Gastroesophageal sphincter (tissue), 4 donors: ENCODE data around the gene AKAP13. TPM values are rescaled to one million over a fixed set of nuclear protein-coding genes. Genes with fewer than 3 reads are reported as not detected.

Source experiments
- ATAC-seq: fragments of 150-250 bp; one replicate; pipeline ENCODE4 v1.9.1; 2016; ENCODE audit warnings: mild to moderate bottlenecking, moderate library complexity
- H3K27ac ChIP-seq, 4 donors: fragments of 200-600 bp; sonication (generic) in 3 of 4; 1 replicate in 3 of 4; 2 replicates in 1 of 4; pipeline ENCODE4 v1.5.1; 2016 to 2019
- H3K27me3 ChIP-seq: fragments of 200-600 bp; sonication (generic); one replicate; pipeline ENCODE4 v1.5.1; 2019
- H3K36me3 ChIP-seq, 2 donors: fragments of 200-600 bp; sonication (generic); one replicate each; pipeline ENCODE4 v1.5.1; 2019; ENCODE audit warnings: control low read depth in 1 of 2
- H3K4me1 ChIP-seq, 3 donors: fragments of 200-600 bp; sonication (generic); 1 replicate in 2 of 3; 2 replicates in 1 of 3; pipeline ENCODE4 v1.5.1; 2016 to 2019; ENCODE audit warnings: control low read depth in 2 of 3
- H3K4me3 ChIP-seq, 2 donors: fragments of 200-600 bp; sonication (generic); one replicate each; pipeline ENCODE4 v1.5.1; 2019; ENCODE audit warnings: mild to moderate bottlenecking in 1 of 2, moderate library complexity in 1 of 2
- H3K9me3 ChIP-seq, 3 donors: fragments of 200-600 bp; sonication (generic); one replicate each; pipeline ENCODE4 v1.5.1; 2017 to 2019; ENCODE audit warnings: control low read depth in 2 of 3
- EP300 ChIP-seq: sonication (generic); formaldehyde crosslinking; IDR thresholded peaks from one replicate; pipeline ENCODE4 v1.6.1; 2017; ENCODE audit warnings: antibody characterized with exemption, mild to moderate bottlenecking
- POLR2A ChIP-seq, 2 donors: fragments of 450-650 bp; IDR thresholded peaks; one replicate each; pipeline ENCODE4 v1.6.1; 2017; ENCODE audit warnings: antibody characterized with exemption in 2 of 2, mild to moderate bottlenecking in 2 of 2, moderate library complexity in 1 of 2
- POLR2AphosphoS5 ChIP-seq: sonication (generic); formaldehyde crosslinking; IDR thresholded peaks from one replicate; pipeline ENCODE4 v1.6.1; 2017; ENCODE audit warnings: antibody characterized with exemption
- WGBS, 2 donors: methylation state at CpG; one replicate each; pipeline ENCODE4 v1.1.5; 2018; ENCODE audit warnings: low coverage in 1 of 2; 5-methylcytosine and 5-hydroxymethylcytosine counted together
- total RNA-seq, 4 donors: library from RNA; depleted of rRNA; stranded (reverse); fragments of >200 nt; gene quantifications; one replicate each; pipeline ENCODE4 v1.1.0, GENCODE V29; 2016
- TF ChIP-seq, protein P1 (sequence below), 4 experiments: fragments of 200-600 bp in 2 of 4; fragments of 450-650 bp in 2 of 4; sonication (generic) in 1 of 4; IDR thresholded peaks; one replicate each; pipeline ENCODE4 v1.5.1; 2017 to 2019; ENCODE audit warnings: antibody characterized with exemption in 4 of 4, mild to moderate bottlenecking in 2 of 4, moderate library complexity in 2 of 4

The AKAP13 gene
- total RNA-seq, 4 donors from 2014 or later: 196 to 252 (median 215) TPM

DNA sequence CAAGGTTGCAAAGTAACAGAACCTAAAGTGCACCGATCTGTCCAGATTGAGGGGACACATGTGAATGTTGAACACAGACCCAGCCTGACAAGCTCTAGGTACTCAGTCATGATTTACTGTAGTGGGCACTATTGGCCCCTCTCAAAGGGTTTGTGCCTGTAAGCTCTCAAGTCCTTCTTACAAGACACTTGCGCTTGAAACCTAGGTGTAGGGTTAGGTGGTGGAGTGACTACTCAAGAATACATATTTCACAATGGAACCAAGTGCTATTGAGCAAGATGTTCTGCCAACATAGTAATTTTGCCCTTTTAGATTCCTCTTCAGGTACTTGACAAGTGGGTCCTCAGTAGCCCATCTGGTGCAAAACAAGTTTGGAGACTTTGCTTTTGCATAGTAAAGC lies 169.9 kb downstream of the AKAP13 start:
- Histone ChIP-seq H3K4me1 (peaks cover 7 to 47% (median 9%) of the 10 kb centered on the region in 3 donors), H3K27me3 (no peaks in the 10 kb centered on the region), H3K9me3 (no peaks in the 10 kb centered on the region), H3K4me3 (no peak overlapping the region), H3K36me3 (peaks cover 0 to 9% of the 10 kb centered on the region in 2 donors), H3K27ac (peak overlapping the region in 3 of 4 donors; percentile 48 to 62 (median 58))
- no peak for ATAC-seq
- TF ChIP-seq, protein P1, sequence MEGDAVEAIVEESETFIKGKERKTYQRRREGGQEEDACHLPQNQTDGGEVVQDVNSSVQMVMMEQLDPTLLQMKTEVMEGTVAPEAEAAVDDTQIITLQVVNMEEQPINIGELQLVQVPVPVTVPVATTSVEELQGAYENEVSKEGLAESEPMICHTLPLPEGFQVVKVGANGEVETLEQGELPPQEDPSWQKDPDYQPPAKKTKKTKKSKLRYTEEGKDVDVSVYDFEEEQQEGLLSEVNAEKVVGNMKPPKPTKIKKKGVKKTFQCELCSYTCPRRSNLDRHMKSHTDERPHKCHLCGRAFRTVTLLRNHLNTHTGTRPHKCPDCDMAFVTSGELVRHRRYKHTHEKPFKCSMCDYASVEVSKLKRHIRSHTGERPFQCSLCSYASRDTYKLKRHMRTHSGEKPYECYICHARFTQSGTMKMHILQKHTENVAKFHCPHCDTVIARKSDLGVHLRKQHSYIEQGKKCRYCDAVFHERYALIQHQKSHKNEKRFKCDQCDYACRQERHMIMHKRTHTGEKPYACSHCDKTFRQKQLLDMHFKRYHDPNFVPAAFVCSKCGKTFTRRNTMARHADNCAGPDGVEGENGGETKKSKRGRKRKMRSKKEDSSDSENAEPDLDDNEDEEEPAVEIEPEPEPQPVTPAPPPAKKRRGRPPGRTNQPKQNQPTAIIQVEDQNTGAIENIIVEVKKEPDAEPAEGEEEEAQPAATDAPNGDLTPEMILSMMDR (IDR thresholded peaks at IDR 0.05): no peak
- TF ChIP-seq EP300 (no peak), POLR2A (IDR thresholded peaks at IDR 0.05) (no peak), POLR2AphosphoS5 (no peak)
- WGBS, 2 donors: 100% methylated on average over 1 of the region's 2 CpGs

- TF ChIP-seq, protein P1 (IDR thresholded peaks at IDR 0.05): no peak
- no peak for TF ChIP-seq POLR2AphosphoS5
- TF ChIP-seq POLR2A (IDR thresholded peaks at IDR 0.05): no peak
- TF ChIP-seq EP300: no peak
- H3K9me3 ChIP-seq: no peaks in the 10 kb centered on the region
- peaks cover 0 to 9% of the 10 kb centered on the region in 2 donors for H3K36me3 ChIP-seq
- H3K27me3 ChIP-seq: no peaks in the 10 kb centered on the region
- H3K4me3 ChIP-seq: no peak overlapping the region
- WGBS, 2 donors: 25 to 35% methylated on average over 3 of the region's 3 CpGs
- peak overlapping the region in 3 of 4 donors; percentile 48 to 62 (median 58) for H3K27ac ChIP-seq
- peaks cover 3 to 41% (median 7%) of the 10 kb centered on the region in 3 donors for H3K4me1 ChIP-seq
- ATAC-seq: peak; percentile 77
These were observed 170.9 kb downstream of the AKAP13 start for GRCh38 chr15:85551221-85551832.

- no peak for ATAC-seq
- WGBS, 2 donors: 76 to 78% methylated on average over 5 to 7 of the region's 7 CpGs
These were observed 174.6 kb downstream of the AKAP13 start for GRCh38 chr15:85554852-85555521.

DNA sequence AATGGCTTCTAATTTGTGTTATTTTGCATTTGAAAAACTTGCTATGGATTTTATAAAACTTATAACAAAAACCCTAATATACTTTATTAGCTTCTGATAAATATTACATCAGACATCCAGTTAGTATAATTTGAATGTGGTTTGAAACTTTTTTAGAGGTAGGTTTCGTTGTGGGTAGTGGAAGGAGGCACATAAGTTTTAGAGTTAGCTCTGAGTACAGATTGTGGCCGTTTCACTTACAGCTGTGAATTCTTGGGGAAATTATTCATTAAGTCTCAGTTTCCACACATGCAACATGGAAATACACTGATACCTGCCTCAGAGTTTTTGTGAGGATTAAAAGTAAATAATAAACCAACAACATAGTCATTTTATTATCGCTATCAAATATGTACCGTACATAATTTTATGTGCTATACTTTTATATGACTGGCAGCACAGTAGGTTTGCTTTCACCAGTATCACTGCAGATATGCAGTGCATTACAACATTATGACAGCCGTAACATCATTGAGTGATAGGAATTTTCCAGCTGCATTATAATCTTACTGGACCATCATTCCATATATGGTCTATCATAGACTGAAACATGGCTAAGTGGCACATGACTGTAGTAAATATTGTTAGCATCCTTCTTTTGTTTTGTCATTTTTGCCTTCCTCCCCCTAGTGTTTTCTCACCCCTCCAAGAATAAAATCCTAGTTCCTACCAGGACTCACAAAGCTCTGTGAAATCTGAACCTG lies 175.6 kb downstream of the AKAP13 start:
- H3K36me3 ChIP-seq: peaks cover 0 to 4% of the 10 kb centered on the region in 2 donors
- no peaks in the 10 kb centered on the region for H3K27me3 ChIP-seq
- ATAC-seq: no peak
- no peak for TF ChIP-seq EP300
- TF ChIP-seq POLR2A (IDR thresholded peaks at IDR 0.05): no peak
- TF ChIP-seq POLR2AphosphoS5: no peak
- TF ChIP-seq, protein P1 (IDR thresholded peaks at IDR 0.05): no peak
- H3K27ac ChIP-seq: peak overlapping the region in 1 of 4 donors; percentile 31
- WGBS, 2 donors: 86 to 91% methylated on average over 4 to 5 of the region's 5 CpGs
- H3K4me1 ChIP-seq: peaks cover 0 to 29% (median 0%) of the 10 kb centered on the region in 3 donors
- no peak overlapping the region for H3K4me3 ChIP-seq
- H3K9me3 ChIP-seq: no peaks in the 10 kb centered on the region

More at GRCh38 chr15:85554852-85555521, 174.6 kb downstream of the AKAP13 start:
- Histone ChIP-seq H3K4me1 (peaks cover 0 to 40% (median 4%) of the 10 kb centered on the region in 3 donors), H3K4me3 (no peak overlapping the region), H3K9me3 (no peaks in the 10 kb centered on the region), H3K27ac (peak overlapping the region in 3 of 4 donors; percentile 22 to 31 (median 23)), H3K27me3 (no peaks in the 10 kb centered on the region), H3K36me3 (peaks cover 0 to 6% of the 10 kb centered on the region in 2 donors)
- no peak for TF ChIP-seq EP300
- no peak for TF ChIP-seq POLR2AphosphoS5
- TF ChIP-seq POLR2A (IDR thresholded peaks at IDR 0.05): peak in 1 of 2 donors; percentile 14

DNA sequence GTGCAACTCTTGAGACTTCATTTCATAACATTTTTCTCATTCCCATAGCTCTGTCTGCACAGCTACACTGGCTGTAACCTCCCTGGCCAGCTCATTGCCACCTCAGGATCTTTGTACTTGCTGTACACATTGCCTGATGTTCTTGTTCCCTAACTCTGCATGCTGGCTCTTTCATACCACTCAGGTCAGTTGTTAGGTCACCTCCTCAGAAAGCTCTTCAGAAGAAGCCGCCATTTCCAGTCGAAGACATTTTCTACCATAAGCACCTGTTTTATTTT lies 176.2 kb downstream of the AKAP13 start:
- H3K4me3 ChIP-seq: no peak overlapping the region
- H3K36me3 ChIP-seq: peaks cover 0 to 4% of the 10 kb centered on the region in 2 donors
- WGBS, 2 donors: 80 to 100% methylated on average over 1 to 2 of the region's 2 CpGs
- ATAC-seq: no peak
- H3K27ac ChIP-seq: no peak overlapping the region
- peaks cover 0 to 24% (median 0%) of the 10 kb centered on the region in 3 donors for H3K4me1 ChIP-seq
- H3K27me3 ChIP-seq: no peaks in the 10 kb centered on the region
- TF ChIP-seq POLR2A (IDR thresholded peaks at IDR 0.05) (no peak), EP300 (no peak), POLR2AphosphoS5 (no peak)
- TF ChIP-seq, protein P1 (IDR thresholded peaks at IDR 0.05): no peak
- no peaks in the 10 kb centered on the region for H3K9me3 ChIP-seq
